ENCODE results near the gene ZNF823. TPM values are rescaled to one million over a fixed set of nuclear protein-coding genes. Genes with fewer than 3 reads are reported as not detected.
"Not testable (repeated sequence)": the region's sequence is repeated elsewhere in the genome, so short reads cannot be mapped to it uniquely, and the experiment has no call there.

Gene ZNF823
- total RNA-seq = 5.0 and 13.1 TPM in 2 replicates

- DNase-seq (ENCODE audit: low read depth in 2 of 2) = peak; percentile 98 to 99
Observed at GRCh38 chr19:11738746-11739620, at the start of gene ZNF823. Gene ZNF823, minus strand, starts transcription at chr19:11738946. Its CDS starts 127 bp downstream, at chr19:11738819.

- no peak for DNase-seq (ENCODE audit: low read depth in 2 of 2)
Observed at GRCh38 chr19:11787536-11787935, 48.8 kb upstream of the ZNF823 start.

DNA sequence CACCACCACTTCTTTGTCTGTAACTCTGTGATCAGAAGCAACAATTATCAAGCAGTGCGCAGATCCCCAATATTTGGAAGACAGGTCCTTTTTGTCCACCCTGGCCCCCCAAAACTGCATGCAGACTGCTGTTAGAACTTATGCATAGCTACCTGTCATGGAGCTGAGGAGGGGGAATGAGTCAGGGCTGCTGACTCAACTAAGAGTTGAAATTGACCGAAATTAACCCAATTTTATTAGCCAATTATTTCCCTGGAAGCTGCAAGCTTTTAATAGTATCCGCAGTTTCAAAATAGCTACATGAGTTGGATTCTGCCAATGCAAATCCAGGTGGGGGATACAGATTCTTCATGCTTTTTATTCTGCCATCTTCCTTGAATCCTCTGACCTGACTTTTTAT lies 45.6 kb upstream of the ZNF823 start:
- no peak for DNase-seq (ENCODE audit: low read depth in 2 of 2)

DNA sequence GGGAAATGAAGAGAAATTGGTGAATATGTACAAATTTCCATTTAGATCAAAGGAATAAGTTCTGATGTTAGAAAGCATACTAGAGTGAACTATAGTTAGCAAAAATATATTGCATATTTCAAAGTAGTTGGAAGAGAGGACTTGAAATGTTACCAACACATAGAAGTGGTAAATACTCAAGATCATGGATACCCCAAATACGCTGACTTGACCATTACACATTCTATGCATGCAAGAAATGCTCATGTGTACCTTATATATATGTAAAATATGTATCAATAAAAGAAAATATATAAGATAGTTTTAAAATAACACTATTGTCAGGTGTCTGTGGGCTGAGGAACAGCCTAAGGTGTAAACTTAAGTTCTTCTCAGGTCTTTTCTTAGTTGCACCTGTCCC lies 45.0 kb upstream of the ZNF823 start:
- DNase-seq (ENCODE audit: low read depth in 2 of 2) = no peak

DNA sequence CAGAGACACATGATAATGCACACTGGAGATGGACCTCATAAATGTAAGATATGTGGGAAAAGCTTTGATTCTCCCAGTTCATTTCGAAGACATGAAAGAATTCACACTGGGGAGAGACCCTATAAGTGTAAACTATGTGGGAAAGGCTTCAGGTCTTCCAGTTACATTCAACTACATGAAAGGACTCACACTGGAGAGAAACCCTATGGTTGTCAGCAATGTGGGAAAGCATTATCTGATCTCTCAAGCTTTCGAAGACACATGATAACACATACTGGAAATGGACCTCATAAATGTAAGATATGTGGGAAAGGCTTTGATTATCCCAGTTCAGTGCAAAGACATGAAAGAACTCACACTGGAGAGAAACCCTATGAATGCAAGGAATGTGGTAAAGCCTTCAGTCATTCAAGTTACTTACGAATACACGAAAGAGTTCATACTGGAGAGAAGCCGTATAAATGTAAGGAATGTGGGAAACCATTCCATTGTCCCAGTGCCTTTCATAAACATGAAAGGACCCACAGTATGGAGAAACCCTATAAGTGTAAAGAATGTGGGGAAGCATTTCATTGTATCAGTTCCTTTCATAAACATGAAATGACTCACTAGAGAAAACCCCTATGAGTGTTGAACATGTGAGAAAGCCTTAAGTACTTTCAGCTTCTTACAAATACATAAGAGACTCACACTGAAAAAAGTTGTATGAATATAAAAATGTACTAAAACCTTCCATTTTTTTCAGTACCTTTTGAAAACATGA lies 42.7 kb upstream of the ZNF823 start:
- no peak for DNase-seq (ENCODE audit: low read depth in 2 of 2)

GRCh38 chr19:11780431-11781020 lies 41.8 kb upstream of the ZNF823 start:
- DNase-seq (ENCODE audit: low read depth in 2 of 2) = no peak

- DNase-seq (ENCODE audit: low read depth in 2 of 2) = not testable (repeated sequence)
Observed at GRCh38 chr19:11776669-11777068, 37.9 kb upstream of the ZNF823 start.

- not testable (repeated sequence) for DNase-seq (ENCODE audit: low read depth in 2 of 2)
Observed at GRCh38 chr19:11771520-11771919, 32.8 kb upstream of the ZNF823 start.

DNA sequence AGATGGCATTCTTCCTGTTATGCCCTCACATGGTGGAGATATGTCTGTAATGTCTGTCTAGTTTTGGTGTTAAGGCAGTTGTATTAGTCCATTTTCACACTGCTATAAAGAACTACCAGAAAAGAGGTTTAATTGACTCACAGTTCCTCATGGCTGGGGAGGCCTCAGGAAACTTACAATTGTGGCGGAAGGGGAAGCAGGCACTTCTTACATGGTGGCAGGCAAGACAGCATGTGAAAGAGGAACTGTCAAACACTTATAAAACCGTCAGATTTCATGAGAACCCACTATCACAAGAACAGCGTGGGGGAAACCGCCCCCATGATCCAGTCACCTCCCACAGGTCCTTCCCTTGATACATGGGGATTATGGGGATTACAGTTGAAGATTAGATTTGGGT lies 31.2 kb upstream of the ZNF823 start:
- DNase-seq (ENCODE audit: low read depth in 2 of 2) = no peak

DNA sequence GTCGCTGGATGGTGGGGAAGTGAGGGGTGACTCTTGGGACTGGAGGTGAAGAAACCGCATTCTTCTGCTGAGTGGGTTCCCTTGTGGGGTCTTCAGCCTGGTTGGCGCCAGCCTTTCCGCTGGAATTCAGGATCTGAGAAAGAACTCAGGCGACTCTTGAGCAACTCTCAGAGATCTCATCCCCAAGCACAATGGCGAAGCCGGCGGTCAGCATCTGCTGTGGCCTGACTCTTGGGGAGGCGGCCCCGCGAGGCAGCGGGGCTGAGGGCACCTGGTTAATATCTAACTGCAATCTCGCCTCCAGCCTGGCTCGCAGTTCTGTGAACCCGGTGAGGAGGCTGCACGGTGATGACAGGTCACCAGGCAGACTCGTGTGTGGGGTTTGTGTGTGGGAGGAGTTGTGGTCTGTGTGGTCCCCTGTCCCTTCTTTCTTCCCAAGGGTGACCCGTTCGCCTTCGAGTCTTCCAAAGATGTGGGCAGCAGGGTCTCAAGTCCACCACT lies 28.9 kb upstream of the ZNF823 start:
- DNase-seq (ENCODE audit: low read depth in 2 of 2) = peak; percentile 16 to 29

DNA sequence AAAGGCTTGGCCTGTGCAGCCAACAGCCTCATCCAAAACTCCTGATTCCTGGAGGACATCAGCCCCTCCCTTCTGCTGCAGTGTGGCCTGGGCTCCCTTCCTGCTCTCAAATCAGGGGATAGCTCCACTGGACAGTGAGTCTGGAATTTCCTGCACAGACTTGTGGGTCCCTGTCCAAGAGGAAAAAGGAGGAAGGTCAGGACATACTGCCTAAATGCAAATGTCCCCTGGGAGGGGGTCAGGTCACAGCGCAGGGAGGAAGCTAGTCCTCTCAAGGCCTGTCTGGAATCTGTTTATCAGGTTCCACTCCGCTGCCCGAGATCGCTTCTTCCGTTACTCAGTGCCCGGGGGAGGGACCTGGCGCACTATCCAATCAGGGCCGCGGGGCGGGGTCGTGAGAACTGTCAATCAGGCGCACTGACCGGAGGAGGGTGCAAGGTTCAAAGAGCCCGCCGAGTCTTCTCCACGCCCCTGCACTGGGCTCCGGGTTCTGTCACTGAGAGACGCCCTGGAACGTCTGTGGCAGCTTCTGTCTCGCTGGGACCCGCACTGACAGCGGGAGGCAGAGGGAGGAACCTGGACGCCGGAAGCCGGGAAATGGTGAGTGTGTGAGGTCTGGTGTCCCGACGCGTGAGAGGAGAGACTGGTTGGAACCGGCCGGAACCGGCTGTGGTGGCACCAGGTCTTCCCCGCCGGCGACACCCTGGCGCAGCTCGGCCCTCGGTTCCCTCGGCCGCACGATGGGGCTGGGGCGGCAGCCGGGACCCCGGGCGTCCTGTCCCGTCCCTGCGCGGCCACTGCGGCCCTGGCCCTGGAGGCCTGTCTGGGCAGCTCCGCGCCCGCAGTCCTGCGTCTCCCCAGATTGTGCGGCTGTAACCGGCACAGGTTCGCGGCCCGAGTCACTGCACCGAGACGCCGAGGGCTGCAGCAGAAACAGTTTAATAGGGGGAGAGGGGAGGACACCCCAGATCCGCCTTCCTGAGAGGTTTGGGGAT lies 28.1 kb upstream of the ZNF823 start, which contains the start of gene ZNF441:
Gene ZNF441, plus strand, starts transcription at position 404 of the 995 bp plus-strand sequence. Its CDS starts 194 bp downstream, at position 598.
- peak; percentile 93 to 94 for DNase-seq (ENCODE audit: low read depth in 2 of 2)

GRCh38 chr19:11763611-11764010 lies 24.9 kb upstream of the ZNF823 start:
- DNase-seq (ENCODE audit: low read depth in 2 of 2) = no peak

GRCh38 chr19:11763117-11763516 lies 24.4 kb upstream of the ZNF823 start:
- DNase-seq (ENCODE audit: low read depth in 2 of 2) = no peak

GRCh38 chr19:11759805-11760204 lies 21.1 kb upstream of the ZNF823 start:
- DNase-seq (ENCODE audit: low read depth in 2 of 2) = no peak

DNA sequence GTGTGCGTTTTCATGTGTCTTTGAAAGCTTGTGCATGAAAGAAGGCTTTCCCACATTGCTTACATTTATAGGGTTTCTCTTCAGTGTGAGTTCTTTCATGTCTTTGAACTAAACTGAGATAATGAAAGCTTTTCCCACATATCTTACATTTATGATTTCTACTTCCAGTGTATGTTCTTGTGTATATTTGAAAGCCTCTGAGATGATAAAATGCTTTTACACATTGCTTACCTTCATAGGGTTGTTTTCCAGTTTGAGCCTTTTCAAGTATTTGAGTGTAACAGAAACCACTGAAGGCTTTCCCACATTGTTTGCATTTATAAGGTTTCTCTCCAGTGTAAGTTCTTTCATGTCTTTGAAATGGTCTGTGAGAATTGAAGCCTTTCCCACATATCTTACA lies 18.2 kb upstream of the ZNF823 start:
- no peak for DNase-seq (ENCODE audit: low read depth in 2 of 2)

- DNase-seq (ENCODE audit: low read depth in 2 of 2) = no peak
Observed at GRCh38 chr19:11754663-11755062, 15.9 kb upstream of the ZNF823 start.

- DNase-seq (ENCODE audit: low read depth in 2 of 2) = no peak
Observed at GRCh38 chr19:11752244-11752736, 13.5 kb upstream of the ZNF823 start.

DNA sequence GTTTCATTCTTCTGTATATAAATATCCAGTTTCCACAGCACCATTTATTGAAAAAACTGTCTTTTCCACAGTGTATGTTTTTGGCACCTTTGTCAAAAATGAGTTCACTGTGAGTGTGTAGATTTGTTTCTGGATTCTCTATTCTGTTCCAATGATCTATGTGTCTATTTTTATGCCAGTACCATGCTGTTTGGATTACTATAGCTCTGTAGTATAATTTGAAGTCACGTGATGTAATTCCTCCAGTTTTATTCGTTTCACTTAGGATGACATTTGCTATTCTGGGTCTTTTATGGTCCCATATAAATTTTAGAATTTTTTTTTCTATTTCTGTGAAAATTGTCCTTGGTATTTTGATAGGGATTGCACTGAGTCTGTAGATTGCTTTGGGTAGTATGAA lies 11.0 kb upstream of the ZNF823 start:
- DNase-seq (ENCODE audit: low read depth in 2 of 2) = no peak

- DNase-seq (ENCODE audit: low read depth in 2 of 2) = no peak
Observed at GRCh38 chr19:11747277-11747676, 8.5 kb upstream of the ZNF823 start.

DNA sequence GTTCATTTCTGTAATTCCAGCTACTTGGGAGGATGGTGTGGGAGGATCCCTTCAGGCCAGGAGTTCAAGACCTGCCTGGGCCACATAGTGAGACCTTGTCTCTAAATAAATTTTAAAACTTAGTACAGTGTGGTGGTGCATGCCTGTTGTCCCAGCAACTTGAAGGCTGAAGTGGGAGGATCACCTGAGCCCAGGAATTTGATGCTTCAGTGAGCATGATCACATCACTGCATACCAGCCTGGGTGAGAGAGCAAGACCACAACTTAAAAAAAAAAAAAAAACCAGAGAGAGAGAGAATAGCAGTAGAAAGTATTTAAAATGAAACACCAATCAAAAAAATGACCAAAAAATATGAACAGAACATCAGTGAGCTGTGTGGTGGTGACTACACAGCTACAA lies 7.1 kb upstream of the ZNF823 start:
- DNase-seq (ENCODE audit: low read depth in 2 of 2) = no peak
